GM21360 (cell line): ENCODE measurements around the gene MRPL27.

ENCODE experiments used
- ATAC-seq: cut with Tn5 transposase; IDR thresholded peaks from one replicate; pipeline ENCODE4 v1.9.1; 2021; ENCODE audit warnings: mild to moderate bottlenecking, moderate library complexity; ENCODE audit not compliant: unreplicated experiment

The MRPL27 gene

DNA sequence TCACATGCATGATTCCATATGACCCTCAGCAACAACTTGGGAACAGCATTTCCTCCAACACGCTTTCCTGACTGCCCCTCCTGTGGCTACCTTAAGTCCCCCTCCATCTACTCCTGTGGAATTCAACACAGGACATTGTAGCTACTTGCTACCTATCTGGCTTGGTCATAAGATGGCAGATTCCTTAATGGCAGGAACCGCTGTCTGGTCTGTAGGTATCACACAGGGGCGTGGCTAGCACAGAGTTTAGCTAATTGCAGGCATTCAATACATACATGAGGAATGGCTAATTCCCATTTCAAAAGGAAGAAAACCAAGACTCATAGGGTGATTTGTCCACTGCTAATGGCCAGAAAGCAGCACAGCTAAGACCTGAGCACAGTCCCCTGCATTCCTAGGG is 15.7 kb upstream of the MRPL27 start:
- ATAC-seq = no peak

DNA sequence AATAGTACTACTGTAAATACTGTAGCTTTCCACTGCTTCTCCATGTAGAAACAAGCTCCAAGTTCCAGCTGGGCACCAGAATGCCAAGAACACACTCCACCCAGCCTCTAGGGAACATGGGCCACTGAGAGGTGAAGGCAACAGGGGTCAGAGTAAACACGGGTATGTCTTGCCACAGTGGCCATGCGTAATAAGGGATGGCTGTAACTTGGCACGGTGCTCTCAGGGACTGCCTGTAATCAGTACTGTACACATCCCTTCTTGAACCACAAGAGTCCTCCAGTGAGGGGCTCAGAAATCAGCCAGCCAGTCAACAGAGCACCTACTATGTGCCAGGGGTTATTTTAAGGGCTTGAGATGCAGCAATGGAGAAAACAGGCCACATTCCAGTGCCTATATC is 13.5 kb upstream of the MRPL27 start:
- ATAC-seq = no peak

DNA sequence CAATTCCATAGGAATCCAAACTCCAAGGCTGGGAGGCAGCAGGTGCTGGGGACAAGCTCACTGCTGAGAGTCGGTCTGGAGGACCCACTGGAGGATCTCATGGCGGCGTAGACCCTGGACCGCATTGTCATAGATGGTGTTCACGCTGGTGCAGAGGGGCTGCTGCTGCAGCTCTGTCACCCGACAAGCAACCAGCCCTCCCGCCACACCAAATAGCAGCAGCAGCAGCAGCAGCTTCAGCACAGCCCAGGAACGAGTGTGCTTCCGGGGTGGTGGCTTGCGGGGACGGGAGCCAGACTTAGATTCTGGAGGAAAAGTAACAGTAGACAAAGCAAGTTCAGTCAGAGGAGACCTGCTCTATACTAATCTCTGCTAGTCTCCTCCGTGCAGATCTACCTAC is 9.9 kb upstream of the MRPL27 start:
- ATAC-seq = no peak

DNA sequence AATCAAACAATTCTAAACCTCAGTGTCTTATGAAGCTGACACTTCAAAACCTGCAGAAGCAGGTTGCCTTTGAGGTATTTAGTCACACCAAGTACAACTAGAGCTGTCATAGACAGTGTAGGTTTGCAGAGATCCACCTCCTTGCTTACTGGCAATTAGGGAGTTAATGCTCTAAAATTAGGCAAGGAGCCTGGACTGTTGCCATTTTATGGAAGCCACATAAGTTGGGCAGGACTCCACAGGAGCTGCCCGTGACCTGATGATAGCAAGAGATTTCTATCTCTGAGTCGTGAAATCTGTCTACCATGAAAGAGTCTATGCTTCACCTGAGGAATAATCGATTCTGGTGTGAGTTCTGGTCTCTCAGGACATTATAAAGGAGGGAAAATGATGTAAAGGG is 8.9 kb upstream of the MRPL27 start:
- ATAC-seq = no peak

DNA sequence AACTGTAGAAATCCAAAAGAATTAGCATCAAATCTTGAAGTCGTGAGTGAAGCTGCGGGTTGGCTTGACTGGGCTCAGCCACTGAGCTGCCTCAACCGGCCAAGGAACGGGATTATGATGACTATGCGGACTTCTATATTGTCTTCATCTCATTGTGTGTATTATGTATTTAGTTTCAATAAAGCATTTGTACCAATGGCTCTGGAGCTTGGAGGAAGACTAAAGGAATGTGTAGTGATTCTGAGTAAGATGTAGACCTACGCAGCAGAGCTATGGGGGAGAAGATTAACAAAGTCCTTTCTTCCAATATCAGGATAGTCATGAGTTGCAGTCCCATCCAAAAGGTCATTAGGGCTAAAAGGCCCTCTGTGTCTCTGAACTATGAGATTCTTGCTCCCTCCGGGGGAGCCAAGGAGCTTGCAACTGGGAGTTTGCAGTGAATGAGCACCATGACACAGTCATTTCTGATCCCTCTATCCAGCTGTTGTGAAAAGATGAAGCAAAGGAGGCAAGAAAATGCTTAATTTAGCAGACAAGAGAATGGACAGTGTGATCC is 8.4 kb upstream of the MRPL27 start:
- no peak for ATAC-seq

DNA sequence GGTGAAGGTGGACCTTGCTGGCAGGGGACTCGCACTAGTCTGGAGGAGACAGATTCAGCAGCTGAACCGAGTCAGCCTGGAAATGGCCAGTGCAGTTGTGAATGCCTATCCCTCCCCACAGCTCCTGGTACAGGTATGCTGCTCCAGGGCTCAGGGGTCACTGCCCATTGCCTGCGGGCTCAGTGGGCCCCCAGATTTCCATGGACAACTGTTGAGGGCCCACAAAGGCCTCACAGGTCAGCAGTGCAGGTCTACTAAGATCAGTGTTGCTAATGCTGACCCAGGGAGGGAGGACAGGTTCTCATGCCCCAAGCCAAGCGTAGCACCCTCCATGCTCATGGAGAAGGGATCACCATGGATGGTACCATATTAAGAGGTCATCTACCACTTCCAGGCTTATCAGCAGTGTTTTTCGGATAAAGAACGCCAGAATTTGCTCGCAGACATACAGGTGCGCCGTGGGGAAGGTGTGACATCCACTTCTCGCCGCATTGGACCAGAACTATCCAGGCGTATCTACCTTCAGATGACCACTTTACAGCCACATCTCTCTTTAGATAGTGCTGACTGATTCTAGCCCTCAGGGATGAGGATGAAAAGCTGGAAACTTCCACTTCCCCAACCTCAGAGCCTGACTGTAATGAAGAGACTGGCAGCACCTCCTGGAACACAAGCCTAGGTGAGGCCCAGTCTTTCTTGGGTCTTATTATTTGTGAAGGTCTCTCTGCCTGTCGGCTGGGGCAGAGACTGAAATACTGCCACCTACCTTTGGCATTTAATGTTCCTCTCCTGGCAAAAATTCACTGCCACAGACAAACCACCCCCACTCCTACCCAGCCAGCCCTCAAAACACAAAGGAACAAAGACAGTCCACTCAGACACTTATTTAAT is 7.6 kb upstream of the MRPL27 start:
- ATAC-seq = no peak

DNA sequence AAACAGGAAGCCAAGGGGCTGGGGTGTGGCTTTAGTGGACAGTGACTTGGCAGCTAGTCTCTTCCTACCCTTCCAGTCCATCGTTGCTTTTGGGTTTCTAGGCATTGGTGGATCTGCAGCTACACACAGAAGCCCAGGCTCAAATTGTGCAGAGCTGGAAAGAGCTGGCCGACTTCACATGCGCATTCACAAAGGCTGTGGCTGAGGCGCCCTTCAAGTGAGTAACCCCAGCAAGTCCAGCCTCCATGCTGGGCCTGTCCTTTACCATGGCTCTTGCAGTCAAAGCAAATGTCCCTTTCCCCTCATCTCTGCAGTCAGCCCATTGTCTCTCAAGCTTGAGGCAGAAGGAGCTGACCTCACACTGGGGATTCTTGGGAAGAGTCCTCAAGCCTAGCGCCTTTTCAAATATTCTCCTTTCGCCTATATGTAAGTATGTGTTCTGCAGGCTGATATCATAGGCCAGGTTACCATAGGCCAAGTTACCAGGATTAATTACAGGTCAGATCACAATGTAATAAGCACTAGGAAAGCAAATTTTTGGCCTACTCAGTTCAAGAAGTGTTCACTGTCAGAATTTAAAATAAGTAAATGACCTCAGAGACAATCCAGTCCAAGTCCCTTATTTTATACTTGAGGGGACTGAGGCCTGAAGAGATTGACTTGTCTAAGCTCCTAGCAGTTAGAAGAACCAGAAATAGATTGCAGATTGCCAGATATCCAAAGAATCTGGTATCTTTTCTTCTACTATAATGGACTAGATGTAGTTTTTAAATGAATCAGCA is 6.6 kb upstream of the MRPL27 start:
- no peak for ATAC-seq

DNA sequence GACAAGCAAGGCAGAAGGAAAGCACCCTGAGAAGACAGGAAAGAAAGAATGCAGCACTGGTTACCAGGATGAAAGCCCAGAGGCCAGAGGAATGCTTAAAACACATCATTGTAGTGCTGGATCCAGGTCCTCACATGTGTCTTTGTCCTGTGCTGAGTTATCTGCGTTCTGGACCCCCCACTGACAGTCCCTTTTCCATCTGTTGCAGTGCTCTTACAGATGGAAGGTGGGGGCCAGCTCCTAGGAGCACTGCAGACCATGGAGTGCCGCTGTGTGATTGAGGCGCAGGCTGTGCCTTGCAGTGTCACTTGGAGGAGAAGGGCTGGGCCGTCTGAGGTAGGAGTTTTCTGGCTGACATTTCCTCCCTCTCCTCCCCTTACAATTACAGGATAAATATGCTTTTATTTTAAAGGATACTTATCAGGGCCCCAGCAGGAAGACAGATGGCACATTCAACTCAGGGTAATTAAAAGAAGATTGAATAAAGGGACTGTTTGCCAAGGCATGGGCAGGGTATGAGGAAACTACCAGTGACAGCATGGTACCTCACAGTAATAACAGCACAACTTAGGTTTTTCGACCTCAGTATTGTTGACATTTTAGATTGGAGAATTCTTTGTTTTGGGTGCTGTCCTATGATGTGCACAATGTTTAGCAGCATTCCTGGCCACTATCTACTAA is 3.0 kb upstream of the MRPL27 start:
- ATAC-seq = no peak

DNA sequence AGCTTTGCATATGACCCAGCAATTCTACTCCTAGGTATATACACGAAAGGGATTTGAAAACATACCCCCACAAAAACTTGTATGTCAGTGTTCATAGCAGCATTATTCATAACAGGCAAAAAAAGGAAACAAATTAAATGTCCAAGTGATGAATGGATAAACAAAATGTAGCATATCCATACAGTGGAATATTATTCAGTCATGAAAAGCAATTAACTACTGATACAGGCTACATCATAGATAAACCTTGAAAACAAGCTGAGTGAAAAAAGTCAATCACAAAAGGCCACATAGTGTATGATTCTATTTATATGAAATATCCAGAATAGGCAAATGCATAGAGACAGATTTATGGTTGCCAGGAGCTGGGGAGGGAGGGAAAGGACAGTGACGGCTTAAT is 721 bp upstream of the MRPL27 start:
- no peak for ATAC-seq

DNA sequence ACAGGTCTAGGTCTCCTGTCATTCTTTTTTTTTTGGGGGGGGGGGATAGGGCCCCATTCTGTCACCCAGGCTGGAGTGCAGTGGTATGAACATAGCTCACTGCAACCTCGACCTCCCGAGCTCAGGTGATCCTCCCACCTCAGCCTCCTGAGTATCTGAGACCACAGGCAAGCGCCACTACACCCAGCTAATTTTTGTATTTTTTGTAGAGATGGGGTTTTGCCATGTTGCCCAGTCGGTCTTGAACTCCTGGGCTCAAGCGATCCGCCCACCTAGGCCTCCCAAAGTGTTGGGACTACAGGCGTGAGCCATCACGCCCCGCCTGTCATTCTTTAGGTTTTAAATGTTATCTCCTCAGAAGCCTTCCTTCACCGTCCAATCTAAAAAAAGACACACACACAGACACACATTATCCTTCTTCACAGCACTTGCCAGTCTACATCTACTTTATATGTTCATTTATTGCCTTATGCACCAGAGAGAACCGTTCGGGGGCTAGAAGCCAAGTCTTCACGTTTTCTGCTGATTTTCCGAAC is 694 bp downstream of the MRPL27 start:
- no peak for ATAC-seq

DNA sequence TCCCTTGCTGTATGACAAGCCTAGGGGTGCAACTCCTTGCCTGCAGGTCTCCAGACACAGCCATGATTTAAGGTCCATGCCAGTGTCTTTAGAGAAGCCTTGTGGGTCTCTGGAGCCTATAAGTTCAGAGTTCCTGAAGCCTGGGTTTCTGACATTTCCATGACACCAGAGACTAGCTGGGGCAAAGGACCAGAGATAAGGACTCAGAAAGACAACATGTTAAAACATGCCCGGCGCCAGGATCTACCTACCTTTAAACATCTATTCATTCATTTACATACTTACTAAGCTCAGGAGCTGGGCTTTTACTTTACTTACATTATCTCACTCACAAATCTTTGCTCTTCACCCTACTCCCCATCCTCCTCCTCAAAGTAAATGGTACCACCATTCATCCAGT is 1.5 kb downstream of the MRPL27 start:
- ATAC-seq = no peak

DNA sequence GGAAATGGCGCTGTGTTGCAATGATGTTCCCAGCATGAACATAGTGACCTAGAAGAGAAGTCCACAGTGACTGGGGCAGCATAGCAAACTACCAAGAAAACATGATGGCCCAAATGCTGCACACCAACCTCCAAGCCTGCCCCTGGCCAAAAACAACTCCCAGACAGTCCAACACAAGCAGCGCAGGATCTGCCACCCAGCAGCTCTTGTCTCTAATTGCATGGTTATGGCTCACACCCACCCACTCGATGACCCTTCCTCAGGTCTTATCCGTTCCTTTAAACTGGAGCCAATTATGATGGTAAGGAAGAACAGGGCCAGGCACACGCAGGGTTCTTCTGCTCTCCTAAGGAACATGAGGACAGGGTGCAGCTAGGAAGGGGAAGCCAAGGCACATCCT is 2.9 kb downstream of the MRPL27 start:
- no peak for ATAC-seq

DNA sequence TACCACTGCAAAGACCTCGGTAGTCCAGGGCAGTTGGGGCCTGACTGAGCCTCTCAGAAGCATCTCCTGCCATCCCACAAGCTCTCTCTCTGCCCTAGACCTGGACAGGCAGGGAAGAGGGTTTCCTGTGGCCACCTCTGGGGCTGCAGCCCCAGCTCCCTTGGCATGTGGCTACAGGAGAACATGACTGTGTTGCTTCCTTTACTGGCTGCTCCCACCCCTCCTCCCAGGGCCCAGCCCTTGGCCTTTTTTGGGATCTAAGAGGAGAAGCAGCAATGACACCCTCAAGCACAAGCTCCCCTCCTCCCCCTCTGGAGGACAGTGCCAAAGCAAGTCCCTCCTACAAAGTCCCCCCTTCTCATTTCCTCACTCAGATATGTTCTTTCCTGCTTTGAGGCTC is 5.6 kb downstream of the MRPL27 start:
- ATAC-seq = no peak

DNA sequence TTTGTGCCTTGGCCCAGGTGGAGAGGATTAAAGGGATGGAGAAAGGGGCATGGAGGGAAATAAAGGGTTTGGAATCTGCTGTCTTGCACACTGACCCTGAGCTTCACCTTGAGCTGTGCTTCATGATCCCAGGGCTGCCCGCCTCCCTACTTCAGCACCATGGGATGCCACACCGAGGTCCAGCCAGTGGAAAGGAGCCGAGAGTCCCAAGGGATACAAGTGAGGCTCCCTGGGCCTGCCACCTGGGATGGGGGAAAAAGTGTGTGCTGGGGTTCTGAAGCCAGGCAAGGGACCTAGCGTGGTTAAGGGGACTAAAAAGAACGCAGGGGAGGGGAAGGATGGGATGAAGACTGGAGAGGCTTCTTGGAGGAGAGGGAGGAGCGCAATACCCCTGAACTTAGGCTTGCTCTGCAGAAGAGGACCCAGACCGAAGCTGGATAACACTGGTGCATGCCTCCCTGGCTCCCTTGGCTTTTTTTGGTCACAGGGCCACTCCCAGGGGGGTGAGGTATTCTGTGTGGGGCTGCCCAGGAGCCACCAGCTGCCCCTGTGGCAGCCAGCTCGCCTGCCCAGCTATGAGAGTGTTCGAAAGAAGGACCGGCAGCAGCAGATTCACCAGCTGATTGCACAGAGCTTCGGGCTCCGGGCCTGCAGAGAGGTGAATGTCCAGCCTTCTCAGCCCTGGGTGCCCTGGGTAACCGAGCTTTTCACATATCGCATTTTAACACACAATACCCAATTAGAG is 7.2 kb downstream of the MRPL27 start:
- ATAC-seq = no peak

DNA sequence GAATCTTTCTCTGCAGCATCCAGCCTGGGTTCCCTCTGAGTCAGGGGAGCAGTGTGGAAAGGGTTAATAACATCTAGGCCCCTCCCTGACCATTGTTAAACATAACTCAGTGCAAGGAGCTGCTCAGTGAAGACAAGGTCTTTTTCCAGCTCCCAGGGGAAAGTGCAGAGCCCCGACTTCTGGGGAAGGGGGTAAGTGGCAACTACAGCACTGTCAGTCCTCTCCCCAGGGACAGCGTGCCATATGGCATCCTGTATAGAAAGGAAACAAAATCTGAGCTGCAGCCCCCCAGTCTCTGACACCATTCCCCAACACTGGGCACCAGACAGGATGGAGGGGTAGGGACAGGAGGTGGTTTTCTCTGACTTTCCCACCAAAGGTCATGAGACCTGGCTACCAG is 7.8 kb downstream of the MRPL27 start:
- ATAC-seq = no peak

DNA sequence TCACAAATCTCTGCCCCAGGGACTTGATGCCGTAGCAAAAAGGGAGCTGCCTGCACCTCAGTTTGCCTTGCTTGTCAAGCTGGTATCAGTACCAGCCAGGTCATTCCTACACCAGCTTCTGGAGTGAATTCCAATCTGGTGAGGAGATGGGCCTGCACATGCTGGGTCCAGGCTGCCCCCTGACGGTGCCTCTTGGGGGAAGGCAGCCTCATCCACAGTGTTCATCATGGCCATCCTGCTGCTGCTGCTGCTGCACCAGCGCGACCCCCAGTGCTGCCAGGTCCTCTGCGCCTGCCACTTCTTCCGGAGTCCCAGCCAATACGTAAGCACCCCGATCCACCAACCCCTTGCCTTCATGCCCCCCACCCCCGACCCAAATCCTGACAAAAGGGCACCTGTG is 8.3 kb downstream of the MRPL27 start:
- no peak for ATAC-seq

DNA sequence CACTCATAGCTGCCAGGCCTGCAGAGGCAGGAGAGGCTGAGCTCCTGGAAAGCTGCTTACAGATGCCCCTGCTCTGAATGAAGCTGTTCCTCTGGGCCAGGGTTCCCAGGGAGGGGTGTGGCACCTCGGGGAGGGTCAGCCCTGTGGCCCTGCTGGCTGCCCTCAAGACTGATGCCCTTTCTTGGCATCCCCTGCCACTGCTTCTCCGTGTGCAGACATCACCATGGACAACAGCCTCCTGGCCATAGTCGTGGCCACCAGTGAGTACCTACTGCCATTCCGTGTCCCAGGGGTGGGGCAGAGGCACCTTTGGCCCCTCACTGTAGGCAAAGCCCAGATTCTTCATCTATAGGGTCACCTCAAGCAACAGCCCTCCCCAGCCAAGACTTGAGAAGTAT is 8.9 kb downstream of the MRPL27 start:
- ATAC-seq = no peak

DNA sequence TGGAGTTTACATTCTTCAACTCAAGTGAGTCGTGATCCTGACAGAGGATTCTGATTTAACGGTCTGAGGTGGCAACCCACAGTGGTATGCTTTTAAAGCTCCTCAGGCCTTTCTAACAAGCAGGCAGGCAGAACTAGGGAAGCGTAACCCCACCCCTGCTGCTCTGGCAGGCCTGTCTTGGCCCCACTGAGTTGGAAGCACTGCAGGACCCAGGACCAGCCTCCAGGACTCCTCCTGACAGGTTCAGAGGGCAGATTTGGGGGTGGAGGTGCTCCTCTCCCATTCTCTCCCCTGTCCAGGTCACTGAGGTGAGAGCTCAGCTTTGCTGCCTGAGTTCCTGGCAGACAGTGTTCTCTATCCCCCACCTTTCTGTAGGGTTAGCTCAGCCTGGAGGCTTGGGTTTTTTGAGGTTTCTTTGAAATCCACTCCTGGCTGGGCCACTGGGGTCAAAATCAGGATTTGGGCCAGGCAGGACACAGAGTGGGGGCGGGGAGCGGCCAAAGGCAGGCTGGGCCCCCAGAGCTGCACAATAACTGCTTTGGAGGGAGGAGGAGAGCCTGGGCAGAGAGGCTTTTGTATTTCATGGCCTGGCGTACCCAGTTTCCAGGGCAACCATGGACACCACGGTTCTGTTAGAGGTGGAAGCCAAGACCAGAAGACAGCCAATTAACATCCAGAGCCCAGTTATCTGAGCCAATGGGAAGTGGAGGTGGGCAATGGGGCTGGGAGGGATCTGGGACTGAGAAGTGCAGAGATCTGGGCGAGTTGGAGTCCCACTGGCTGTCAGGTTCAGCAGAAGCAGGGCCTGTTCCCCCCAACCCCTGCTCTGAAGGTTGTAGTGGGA is 9.5 kb downstream of the MRPL27 start:
- no peak for ATAC-seq

DNA sequence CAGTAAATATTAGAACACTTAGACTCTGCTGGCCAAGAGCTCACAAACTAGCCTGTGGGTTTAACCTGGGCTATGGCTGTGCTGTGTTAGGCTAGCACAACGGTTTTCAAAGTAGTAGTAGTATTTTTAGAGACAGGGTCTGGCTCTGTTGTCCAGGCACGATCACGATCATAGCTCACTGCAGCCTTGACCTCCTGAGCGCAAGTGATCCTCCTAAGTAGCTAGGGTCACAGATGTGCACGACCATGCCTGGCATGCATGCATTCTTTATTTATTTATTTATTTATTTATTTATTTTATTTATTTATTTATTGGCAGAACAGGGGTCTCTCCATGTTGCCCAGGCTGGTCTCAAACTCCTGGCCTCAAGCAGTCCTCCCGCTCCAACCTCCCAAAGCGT is 10.3 kb downstream of the MRPL27 start:
- ATAC-seq = no peak
